HUES64 (cell line): ENCODE measurements around the gene PHKB.

ENCODE experiments used
- H3K27ac ChIP-seq: 2 replicates; pipeline ENCODE4 v1.7.0; 2013; ENCODE audit warnings: low read depth, low read length, inconsistent platforms
- H3K27me3 ChIP-seq: 2 replicates; pipeline ENCODE4 v1.6.1; 2013; ENCODE audit warnings: mild to moderate bottlenecking, low read length; ENCODE audit not compliant: insufficient read depth
- H3K36me3 ChIP-seq: 2 replicates; pipeline ENCODE4 v1.6.1; 2013; ENCODE audit warnings: mild to moderate bottlenecking, low read length; ENCODE audit not compliant: insufficient read depth
- H3K4me1 ChIP-seq: 2 replicates; pipeline ENCODE4 v1.6.1; 2013; ENCODE audit warnings: mild to moderate bottlenecking, low read length, moderate library complexity; ENCODE audit not compliant: insufficient read depth
- H3K4me3 ChIP-seq: 2 replicates; pipeline ENCODE4 v1.5.1; 2013; ENCODE audit warnings: mild to moderate bottlenecking, low read length, moderate library complexity
- H3K9ac ChIP-seq: 2 replicates; pipeline ENCODE4 v1.6.1; 2013; ENCODE audit warnings: mild to moderate bottlenecking, low read depth, low read length
- H3K9me3 ChIP-seq: 2 replicates; pipeline ENCODE4 v1.6.1; 2013; ENCODE audit warnings: low read depth, low read length; ENCODE audit not compliant: insufficient read depth
- WGBS: fragments of 150-250, 120-280 bp; methylation state at CpG from one replicate; pipeline ENCODE4 v1.1.7; 2013; ENCODE audit warnings: missing lambda C conversion rate; 5-methylcytosine and 5-hydroxymethylcytosine counted together

Gene PHKB

GRCh38 chr16:47625115-47625567 is 164.0 kb downstream of the PHKB start:
- no peaks in the 10 kb centered on the region for H3K36me3 ChIP-seq
- H3K4me1 ChIP-seq = peaks cover 14% of the 10 kb centered on the region
- no peaks in the 10 kb centered on the region for H3K9me3 ChIP-seq
- 88% methylated on average over 1 of the region's 1 CpG for WGBS
- H3K27me3 ChIP-seq = no peaks in the 10 kb centered on the region
- no peak overlapping the region for H3K4me3 ChIP-seq
- no peak overlapping the region for H3K27ac ChIP-seq
- no peak overlapping the region for H3K9ac ChIP-seq

- no peak overlapping the region for H3K9ac ChIP-seq
- no peak overlapping the region for H3K27ac ChIP-seq
- no peak overlapping the region for H3K4me3 ChIP-seq
- no peaks in the 10 kb centered on the region for H3K9me3 ChIP-seq
- 97% methylated on average over 1 of the region's 1 CpG for WGBS
- no peaks in the 10 kb centered on the region for H3K36me3 ChIP-seq
- peaks cover 14% of the 10 kb centered on the region for H3K4me1 ChIP-seq
- H3K27me3 ChIP-seq = no peaks in the 10 kb centered on the region
Measured at GRCh38 chr16:47626246-47626645, 165.1 kb downstream of the PHKB start.

GRCh38 chr16:47627085-47627639 is 166.0 kb downstream of the PHKB start:
- H3K9me3 ChIP-seq = no peaks in the 10 kb centered on the region
- WGBS = 93% methylated on average over 6 of the region's 6 CpGs
- no peak overlapping the region for H3K9ac ChIP-seq
- H3K27me3 ChIP-seq = no peaks in the 10 kb centered on the region
- H3K27ac ChIP-seq = no peak overlapping the region; the same call in 1 of the 2 replicates
- H3K36me3 ChIP-seq = no peaks in the 10 kb centered on the region
- no peak overlapping the region for H3K4me3 ChIP-seq
- peaks cover 14% of the 10 kb centered on the region for H3K4me1 ChIP-seq

GRCh38 chr16:47627721-47628120 is 166.6 kb downstream of the PHKB start:
- Histone ChIP-seq H3K36me3 (no peaks in the 10 kb centered on the region), H3K27ac (no peak overlapping the region), H3K9me3 (no peaks in the 10 kb centered on the region), H3K4me3 (no peak overlapping the region), H3K9ac (no peak overlapping the region), H3K4me1 (peaks cover 14% of the 10 kb centered on the region), H3K27me3 (no peaks in the 10 kb centered on the region)

GRCh38 chr16:47631131-47631530 is 170.0 kb downstream of the PHKB start:
- Histone ChIP-seq H3K27ac (no peak overlapping the region), H3K27me3 (no peaks in the 10 kb centered on the region), H3K9me3 (no peaks in the 10 kb centered on the region), H3K9ac (no peak overlapping the region), H3K4me1 (peaks cover 9% of the 10 kb centered on the region), H3K36me3 (no peaks in the 10 kb centered on the region), H3K4me3 (no peak overlapping the region)
- WGBS = 92% methylated on average over 5 of the region's 5 CpGs

- Histone ChIP-seq H3K4me3 (no peak overlapping the region), H3K9ac (no peak overlapping the region), H3K27ac (no peak overlapping the region), H3K27me3 (no peaks in the 10 kb centered on the region), H3K36me3 (no peaks in the 10 kb centered on the region), H3K9me3 (no peaks in the 10 kb centered on the region), H3K4me1 (no peaks in the 10 kb centered on the region)
- 93% methylated on average over 1 of the region's 1 CpG for WGBS
Measured at GRCh38 chr16:47634126-47634525, 173.0 kb downstream of the PHKB start.

- Histone ChIP-seq H3K27ac (no peak overlapping the region), H3K9ac (no peak overlapping the region), H3K4me3 (no peak overlapping the region), H3K27me3 (no peaks in the 10 kb centered on the region), H3K36me3 (no peaks in the 10 kb centered on the region), H3K9me3 (no peaks in the 10 kb centered on the region), H3K4me1 (no peaks in the 10 kb centered on the region)
Measured at GRCh38 chr16:47634727-47635126, 173.6 kb downstream of the PHKB start.

GRCh38 chr16:47636501-47637099 is 175.5 kb downstream of the PHKB start:
- no peak overlapping the region for H3K9ac ChIP-seq
- no peaks in the 10 kb centered on the region for H3K4me1 ChIP-seq
- H3K27me3 ChIP-seq = no peaks in the 10 kb centered on the region
- 92% methylated on average over 13 of the region's 13 CpGs for WGBS
- H3K4me3 ChIP-seq = no peak overlapping the region
- H3K9me3 ChIP-seq = no peaks in the 10 kb centered on the region
- no peak overlapping the region for H3K27ac ChIP-seq
- H3K36me3 ChIP-seq = no peaks in the 10 kb centered on the region

GRCh38 chr16:47638175-47638574 is 177.0 kb downstream of the PHKB start:
- Histone ChIP-seq H3K9ac (no peak overlapping the region), H3K4me1 (no peaks in the 10 kb centered on the region), H3K36me3 (no peaks in the 10 kb centered on the region), H3K27me3 (no peaks in the 10 kb centered on the region), H3K27ac (no peak overlapping the region), H3K4me3 (no peak overlapping the region), H3K9me3 (no peaks in the 10 kb centered on the region)
- WGBS = 100% methylated on average over 1 of the region's 1 CpG

- 0 out of 2 replicates have a peak, but pooled peaks cover 4% of the 10 kb centered on the region for H3K36me3 ChIP-seq
- H3K27ac ChIP-seq = no peak overlapping the region
- 90% methylated on average over 2 of the region's 3 CpGs for WGBS
- H3K9me3 ChIP-seq = no peaks in the 10 kb centered on the region
- no peaks in the 10 kb centered on the region for H3K27me3 ChIP-seq
- no peaks in the 10 kb centered on the region for H3K4me1 ChIP-seq
- no peak overlapping the region for H3K4me3 ChIP-seq
- H3K9ac ChIP-seq = no peak overlapping the region
Measured at GRCh38 chr16:47640661-47641060, 179.5 kb downstream of the PHKB start.

GRCh38 chr16:47643323-47644000 is 182.3 kb downstream of the PHKB start:
- H3K9me3 ChIP-seq = no peaks in the 10 kb centered on the region
- H3K36me3 ChIP-seq = peaks cover 6% of the 10 kb centered on the region; the same call in 1 of the 2 replicates
- H3K27me3 ChIP-seq = no peaks in the 10 kb centered on the region
- 96% methylated on average over 4 of the region's 4 CpGs for WGBS
- no peak overlapping the region for H3K4me3 ChIP-seq
- H3K9ac ChIP-seq = no peak overlapping the region
- no peaks in the 10 kb centered on the region for H3K4me1 ChIP-seq
- no peak overlapping the region for H3K27ac ChIP-seq
